IMR-90 (cell line): ENCODE results near the gene CCDC200.

Experiments
- CEBPB ChIP-seq: IDR thresholded peaks from 2 replicates; pipeline ENCODE4 v1.6.1; 2012; ENCODE audit warnings: low read depth, low read length, improper control_type of control experiment
- CHD1 ChIP-seq: IDR thresholded peaks from 2 replicates; pipeline ENCODE4 v1.6.1; 2012; ENCODE audit warnings: low read depth, low read length, improper control_type of control experiment
- CTCF ChIP-seq: conservative IDR thresholded peaks from 2 replicates; pipeline ENCODE4 v1.5.1; 2012; ENCODE audit warnings: mild to moderate bottlenecking, low read depth, low read length, improper control_type of control experiment
- POLR2A ChIP-seq: IDR thresholded peaks from 2 replicates; pipeline ENCODE4 v1.6.1; 2012; ENCODE audit warnings: mild to moderate bottlenecking, low read depth, low read length
- RAD21 ChIP-seq: IDR thresholded peaks from 2 replicates; pipeline ENCODE4 v1.6.1; 2012; ENCODE audit warnings: low read length, improper control_type of control experiment
- RFX5 ChIP-seq: IDR thresholded peaks from 2 replicates; pipeline ENCODE4 v1.8.0; 2012; ENCODE audit warnings: low read depth, mild to moderate bottlenecking, low read length, moderate library complexity
- SMC3 ChIP-seq: fragments of 150-350 bp; IDR thresholded peaks from 2 replicates; pipeline ENCODE4 v1.6.1; 2016; ENCODE audit warnings: low read depth, mild to moderate bottlenecking, antibody characterized with exemption, low read length, moderate library complexity

- TF ChIP-seq CTCF (no peak), RAD21 (no peak), POLR2A (no peak), SMC3 (no peak), CEBPB (no peak), CHD1 (no peak), RFX5 (no peak)
Observed at GRCh38 chr17:43199633-43200032, 28.8 kb downstream of the CCDC200 start.
